Chondrocyte (in vitro differentiated cells): ENCODE data around the gene MEGF6. TPM values are rescaled to one million over a fixed set of nuclear protein-coding genes. Genes with fewer than 3 reads are reported as not detected.

Experiments used
- DNase-seq: peaks from one replicate; pipeline ENCODE4 v3.0.0; 2021; ENCODE audit warnings: mixed read lengths, low spot score
- H3K27ac Mint-ChIP-seq: one replicate; pipeline ENCODE4 v1.8.0; 2021; ENCODE audit warnings: mild to moderate bottlenecking, moderate library complexity, mixed read lengths; ENCODE audit not compliant: unreplicated experiment
- H3K27me3 Mint-ChIP-seq: 2 replicates; pipeline ENCODE4 v1.8.0; 2021; ENCODE audit warnings: low read depth, mixed read lengths
- H3K36me3 Mint-ChIP-seq: 2 replicates; pipeline ENCODE4 v1.8.0; 2021; ENCODE audit warnings: low read depth, mixed read lengths
- H3K4me1 Mint-ChIP-seq: 2 replicates; pipeline ENCODE4 v1.8.0; 2021; ENCODE audit warnings: low read depth, mild to moderate bottlenecking, mixed read lengths
- H3K4me3 Mint-ChIP-seq: one replicate; pipeline ENCODE4 v1.8.0; 2021; ENCODE audit warnings: mild to moderate bottlenecking, moderate library complexity, mixed read lengths; ENCODE audit not compliant: unreplicated experiment
- H3K9me3 Mint-ChIP-seq: 2 replicates; pipeline ENCODE4 v1.8.0; 2021; ENCODE audit warnings: low read depth, mixed read lengths
- total RNA-seq: library from RNA; stranded (reverse); gene quantifications from 3 replicates; pipeline ENCODE4 v1.2.1, GENCODE V29; 2021
- TF ChIP-seq, protein P1 (sequence below): fragments of 200-600 bp; sonication (generic); IDR thresholded peaks from 2 replicates; pipeline ENCODE4 v1.5.0; 2021; ENCODE audit warnings: antibody characterized with exemption, mild to moderate bottlenecking, moderate library complexity

MEGF6 gene
- total RNA-seq, 1 donor from 2014 or later, result 328 TPM

DNA sequence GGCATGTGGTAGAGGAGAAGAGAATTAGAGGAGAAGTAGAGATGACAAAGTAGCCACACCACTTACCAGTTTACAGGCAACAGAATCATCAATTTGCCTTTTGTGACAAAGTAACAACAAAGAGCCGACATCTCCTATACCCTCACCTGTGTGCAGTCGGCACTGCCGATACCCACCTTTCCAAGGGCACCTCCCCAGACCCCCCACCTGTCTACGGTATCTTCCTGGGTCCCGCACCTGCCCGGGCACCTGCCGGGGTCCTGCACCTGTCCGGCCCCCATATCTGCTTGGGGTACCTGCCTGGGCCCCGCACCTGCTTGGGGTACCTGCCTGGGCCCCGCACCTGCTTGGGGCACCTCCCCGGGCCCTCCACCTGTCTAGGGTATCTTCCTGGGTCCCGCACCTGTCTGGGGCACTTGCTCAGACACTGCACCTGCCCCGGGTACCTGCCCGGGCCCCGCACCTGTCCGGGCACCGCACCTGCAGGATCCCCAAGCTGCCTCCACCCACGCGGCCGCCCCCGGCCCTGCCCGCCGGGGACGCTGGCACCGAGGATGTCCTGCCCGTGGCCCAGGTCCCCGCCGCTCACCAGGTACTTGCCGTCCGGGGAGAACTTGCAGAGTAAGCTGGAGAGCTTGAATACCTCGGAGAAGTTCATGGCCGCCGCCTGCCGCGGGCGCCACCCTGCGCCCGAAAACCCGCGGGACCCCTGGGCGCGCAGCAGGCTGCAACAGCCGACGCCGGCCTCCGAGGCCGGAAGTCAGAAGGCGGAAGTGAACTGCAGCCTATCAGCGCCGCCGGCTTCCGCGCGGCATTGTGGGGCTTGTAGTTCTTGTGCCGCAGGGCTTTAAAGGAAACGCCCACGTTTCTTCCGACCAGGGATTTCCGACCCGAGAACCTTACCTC, 38.3 kb upstream of the MEGF6 start, which contains the start of gene WRAP73:
WRAP73 (minus strand) TSS at position 762 of the 906 bp plus-strand sequence; CDS start at position 658, 104 bp downstream.
- no peak within 1 kb of the TSS for H3K27ac Mint-ChIP-seq
- H3K4me3 Mint-ChIP-seq, result peak within 1 kb of the TSS; percentile 69

DNA sequence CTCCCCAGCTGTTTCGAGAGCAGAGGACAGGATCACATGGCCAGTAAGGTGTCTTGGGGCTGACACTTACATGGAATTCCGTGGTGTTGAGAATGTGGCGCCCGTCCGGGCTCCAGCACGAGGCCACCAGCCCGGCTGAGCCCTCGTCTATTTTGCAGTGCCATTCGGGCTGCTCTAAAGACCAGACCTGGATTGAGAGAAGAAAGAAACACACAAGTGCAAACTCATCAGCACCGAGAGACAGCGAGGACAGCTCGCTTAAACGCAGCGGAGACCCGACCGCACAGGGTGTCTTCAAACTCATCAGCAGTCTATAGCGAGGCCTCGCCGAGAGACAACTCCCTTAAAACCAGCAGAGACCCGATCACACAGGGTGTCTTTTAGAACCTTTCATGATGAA, 35.3 kb upstream of the MEGF6 start:
- no peak overlapping the region for H3K27ac Mint-ChIP-seq
- TF ChIP-seq, protein P1, sequence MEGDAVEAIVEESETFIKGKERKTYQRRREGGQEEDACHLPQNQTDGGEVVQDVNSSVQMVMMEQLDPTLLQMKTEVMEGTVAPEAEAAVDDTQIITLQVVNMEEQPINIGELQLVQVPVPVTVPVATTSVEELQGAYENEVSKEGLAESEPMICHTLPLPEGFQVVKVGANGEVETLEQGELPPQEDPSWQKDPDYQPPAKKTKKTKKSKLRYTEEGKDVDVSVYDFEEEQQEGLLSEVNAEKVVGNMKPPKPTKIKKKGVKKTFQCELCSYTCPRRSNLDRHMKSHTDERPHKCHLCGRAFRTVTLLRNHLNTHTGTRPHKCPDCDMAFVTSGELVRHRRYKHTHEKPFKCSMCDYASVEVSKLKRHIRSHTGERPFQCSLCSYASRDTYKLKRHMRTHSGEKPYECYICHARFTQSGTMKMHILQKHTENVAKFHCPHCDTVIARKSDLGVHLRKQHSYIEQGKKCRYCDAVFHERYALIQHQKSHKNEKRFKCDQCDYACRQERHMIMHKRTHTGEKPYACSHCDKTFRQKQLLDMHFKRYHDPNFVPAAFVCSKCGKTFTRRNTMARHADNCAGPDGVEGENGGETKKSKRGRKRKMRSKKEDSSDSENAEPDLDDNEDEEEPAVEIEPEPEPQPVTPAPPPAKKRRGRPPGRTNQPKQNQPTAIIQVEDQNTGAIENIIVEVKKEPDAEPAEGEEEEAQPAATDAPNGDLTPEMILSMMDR, result no peak
- H3K27me3 Mint-ChIP-seq, result peaks cover 7% of the 10 kb centered on the region
- peaks cover 16% of the 10 kb centered on the region for H3K4me1 Mint-ChIP-seq
- DNase-seq, result no peak
- H3K36me3 Mint-ChIP-seq, result peaks cover 13% of the 10 kb centered on the region
- no peak overlapping the region for H3K4me3 Mint-ChIP-seq
- no peaks in the 10 kb centered on the region for H3K9me3 Mint-ChIP-seq

More for the DNA sequence above, 38.3 kb upstream of the MEGF6 start, which contains the start of gene WRAP73:
- H3K36me3 Mint-ChIP-seq, result peaks cover 7% of the 10 kb centered on the region
- TF ChIP-seq, protein P1, result peak; percentile 46
- peaks cover 16% of the 10 kb centered on the region for H3K4me1 Mint-ChIP-seq
- peaks cover 22% of the 10 kb centered on the region for H3K27me3 Mint-ChIP-seq
- H3K9me3 Mint-ChIP-seq, result no peaks in the 10 kb centered on the region
- peak; percentile 90 for DNase-seq

DNA sequence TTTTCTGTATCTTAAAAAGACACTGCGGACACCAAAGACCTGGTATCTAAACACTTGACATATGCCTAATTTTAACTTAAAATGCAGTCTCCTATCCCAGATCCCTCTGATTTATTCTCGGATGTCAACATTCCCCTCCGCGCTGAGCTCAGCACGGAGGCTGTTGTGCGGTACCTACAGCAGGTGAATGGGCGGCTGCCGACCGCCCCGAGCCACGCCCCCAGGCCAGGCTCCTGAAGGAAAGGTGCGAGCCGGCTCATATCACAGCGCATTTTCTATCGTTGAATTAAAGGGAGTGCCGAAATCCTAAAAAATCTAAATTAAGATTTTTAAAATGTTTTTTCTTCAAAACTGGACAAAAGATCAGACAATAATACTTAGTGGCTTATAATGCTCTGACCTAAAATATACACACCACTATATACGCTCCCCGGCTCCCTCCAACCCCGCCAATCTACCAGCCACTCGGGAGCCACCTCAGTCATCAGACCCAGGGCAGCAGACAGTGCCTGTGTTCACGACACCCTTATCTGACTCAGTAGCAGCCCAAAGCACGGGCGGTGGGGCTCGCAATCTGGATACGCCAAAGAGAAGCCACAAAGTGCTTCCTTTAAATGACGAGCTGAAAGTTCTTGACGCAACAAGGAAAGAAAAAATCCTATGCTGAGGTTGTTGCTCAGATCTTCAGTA, 34.5 kb upstream of the MEGF6 start:
- H3K9me3 Mint-ChIP-seq, result no peaks in the 10 kb centered on the region
- no peak overlapping the region for H3K4me3 Mint-ChIP-seq
- TF ChIP-seq, protein P1, result no peak
- peaks cover 4% of the 10 kb centered on the region for H3K27me3 Mint-ChIP-seq
- peaks cover 14% of the 10 kb centered on the region for H3K36me3 Mint-ChIP-seq
- DNase-seq, result peak; percentile 72
- no peak overlapping the region for H3K27ac Mint-ChIP-seq
- H3K4me1 Mint-ChIP-seq, result peaks cover 16% of the 10 kb centered on the region

DNA sequence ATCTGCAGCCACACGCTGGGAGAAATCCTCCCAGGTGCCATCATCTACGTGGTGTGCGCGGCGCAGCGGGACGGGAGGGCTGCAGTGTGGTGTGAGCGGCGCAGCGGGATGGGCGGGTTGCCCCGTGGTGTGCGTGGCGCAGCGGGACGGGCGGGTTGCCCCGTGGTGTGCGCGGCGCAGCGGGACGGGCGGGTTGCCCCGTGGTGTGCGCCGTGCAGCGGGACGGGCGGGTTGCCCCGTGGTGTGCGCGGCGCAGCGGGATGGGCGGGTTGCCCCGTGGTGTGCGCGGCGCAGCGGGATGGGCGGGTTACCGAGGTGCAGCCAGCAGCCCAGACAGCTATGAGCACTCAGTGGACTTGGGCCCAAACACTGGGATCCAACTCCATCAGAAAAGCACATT, 33.9 kb upstream of the MEGF6 start:
- peaks cover 16% of the 10 kb centered on the region for H3K4me1 Mint-ChIP-seq
- H3K27ac Mint-ChIP-seq, result no peak overlapping the region
- no peak overlapping the region for H3K4me3 Mint-ChIP-seq
- no peak for DNase-seq
- H3K27me3 Mint-ChIP-seq, result peaks cover 2% of the 10 kb centered on the region
- TF ChIP-seq, protein P1, result no peak
- H3K9me3 Mint-ChIP-seq, result no peaks in the 10 kb centered on the region
- peaks cover 14% of the 10 kb centered on the region for H3K36me3 Mint-ChIP-seq

DNA sequence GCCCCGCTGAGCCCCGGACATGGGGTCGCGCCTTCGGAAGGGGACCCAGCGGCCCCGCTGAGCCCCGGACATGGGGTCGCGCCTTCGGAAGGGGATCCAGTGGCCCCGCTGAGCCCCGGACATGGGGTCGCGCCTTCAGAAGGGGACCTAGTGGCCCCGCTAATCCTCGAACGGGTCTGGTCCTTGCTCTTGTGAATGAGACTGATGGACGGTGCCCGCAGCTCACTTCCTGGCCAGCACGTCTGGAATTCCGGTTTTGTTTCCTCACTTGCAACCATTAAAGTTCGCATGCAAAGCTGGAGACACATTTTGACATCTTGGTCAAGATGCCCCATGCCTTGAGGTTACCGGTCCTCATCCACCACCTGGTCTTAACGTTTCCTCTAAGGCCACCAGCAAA, 33.0 kb upstream of the MEGF6 start:
- Mint-ChIP-seq H3K36me3 (peaks cover 14% of the 10 kb centered on the region), H3K27me3 (no peaks in the 10 kb centered on the region), H3K27ac (no peak overlapping the region), H3K9me3 (no peaks in the 10 kb centered on the region), H3K4me3 (no peak overlapping the region), H3K4me1 (peaks cover 12% of the 10 kb centered on the region)
- TF ChIP-seq, protein P1, result no peak
- DNase-seq, result no peak
